ENCODE results near the gene RAB11FIP5.

The RAB11FIP5 gene

GRCh38 chr2:73032702-73033097 is 80.0 kb downstream of the RAB11FIP5 start:
- TF ChIP-seq TSHZ2 (CRISPR knock-in tag; IDR thresholded peaks at IDR 0.05): no peak
- no peak for TF ChIP-seq ESRRG (CRISPR knock-in tag; IDR thresholded peaks at IDR 0.05)
- no peak for TF ChIP-seq ZNF565 (CRISPR knock-in tag; conservative IDR thresholded peaks at IDR 0.05; ENCODE audit: low read depth)

GRCh38 chr2:73031725-73032701 is 80.7 kb downstream of the RAB11FIP5 start:
- no peak for ATAC-seq
- TF ChIP-seq ZC3H10 (CRISPR knock-in tag; IDR thresholded peaks at IDR 0.05): no peak
- no peak for TF ChIP-seq CSRNP3 (CRISPR knock-in tag; IDR thresholded peaks at IDR 0.05)
- no peak for TF ChIP-seq PPARA (CRISPR knock-in tag; IDR thresholded peaks at IDR 0.05; ENCODE audit: borderline replicate concordance)
- no peak for TF ChIP-seq ARNTL (CRISPR knock-in tag; IDR thresholded peaks at IDR 0.05; ENCODE audit: borderline replicate concordance, low read depth)
- TF ChIP-seq BACH2 (CRISPR knock-in tag; IDR thresholded peaks at IDR 0.05; ENCODE audit: borderline replicate concordance): no peak
- TF ChIP-seq ESRRG (CRISPR knock-in tag; IDR thresholded peaks at IDR 0.05): no peak

More at GRCh38 chr2:73032702-73033097, 80.0 kb downstream of the RAB11FIP5 start:
- ATAC-seq: no peak

GRCh38 chr2:73031095-73031678 is 81.6 kb downstream of the RAB11FIP5 start:
- TF ChIP-seq PATZ1 (CRISPR knock-in tag; IDR thresholded peaks at IDR 0.05; ENCODE audit: borderline replicate concordance) (no peak), SNAI2 (CRISPR knock-in tag; IDR thresholded peaks at IDR 0.05) (no peak), TSHZ2 (CRISPR knock-in tag; IDR thresholded peaks at IDR 0.05) (no peak), ZNF565 (CRISPR knock-in tag; conservative IDR thresholded peaks at IDR 0.05; ENCODE audit: low read depth) (no peak), CSDC2 (CRISPR knock-in tag; IDR thresholded peaks at IDR 0.05) (no peak), OSR1 (CRISPR knock-in tag; IDR thresholded peaks at IDR 0.05) (no peak), CREB5 (CRISPR knock-in tag; IDR thresholded peaks at IDR 0.05; ENCODE audit: low read depth) (no peak), ESRRG (CRISPR knock-in tag; IDR thresholded peaks at IDR 0.05) (no peak), GLIS3 (CRISPR knock-in tag; IDR thresholded peaks at IDR 0.05) (no peak), CSRNP3 (CRISPR knock-in tag; IDR thresholded peaks at IDR 0.05) (no peak), BACH2 (CRISPR knock-in tag; IDR thresholded peaks at IDR 0.05; ENCODE audit: borderline replicate concordance) (no peak), TCF4 (CRISPR knock-in tag; IDR thresholded peaks at IDR 0.05; ENCODE audit: borderline replicate concordance) (no peak), ARNTL (CRISPR knock-in tag; IDR thresholded peaks at IDR 0.05; ENCODE audit: borderline replicate concordance, low read depth) (no peak), RARB (CRISPR knock-in tag; IDR thresholded peaks at IDR 0.05) (no peak), POU6F1 (CRISPR knock-in tag; IDR thresholded peaks at IDR 0.05; ENCODE audit: borderline replicate concordance, low read depth) (no peak)
- no peak for ATAC-seq
